Ascending aorta (tissue), 2 donors: ENCODE results near the gene PFKFB4. TPM values are rescaled to one million over a fixed set of nuclear protein-coding genes. Genes with fewer than 3 reads are reported as not detected.

Source experiments
- DNase-seq, 2 donors: peaks; one replicate each; pipeline ENCODE4 v3.0.0-alpha.2; 2019; ENCODE audit warnings: low spot score in 2 of 2
- H3K27ac ChIP-seq, 2 donors: fragments of 200-600 bp; sonication (generic); one replicate each; pipeline ENCODE4 v1.5.1; 2016 to 2017; ENCODE audit warnings: mild to moderate bottlenecking in 1 of 2
- H3K27me3 ChIP-seq: fragments of 200-600 bp; sonication (generic); one replicate; pipeline ENCODE4 v1.5.1; 2017
- H3K36me3 ChIP-seq, 2 donors: fragments of 200-600 bp; sonication (generic); one replicate each; pipeline ENCODE4 v1.5.1; 2016
- H3K4me1 ChIP-seq, 2 donors: fragments of 200-600 bp; sonication (generic); one replicate each; pipeline ENCODE4 v1.5.1; 2016 to 2017; ENCODE audit warnings: mild to moderate bottlenecking in 1 of 2
- H3K4me3 ChIP-seq, 2 donors: fragments of 200-600 bp; sonication (generic); one replicate each; pipeline ENCODE4 v1.5.1; 2016 to 2017; ENCODE audit warnings: mild to moderate bottlenecking in 1 of 2
- H3K9me3 ChIP-seq, 2 donors: fragments of 200-600 bp; sonication (generic); one replicate each; pipeline ENCODE4 v1.5.1; 2016
- CTCF ChIP-seq, 3 experiments: fragments of 200-600 bp in 2 of 3; fragments of 450-650 bp in 1 of 3; sonication (generic) in 2 of 3; IDR thresholded peaks; one replicate each; pipeline ENCODE4 v1.5.1; 2016 to 2019; ENCODE audit warnings: antibody characterized with exemption in 3 of 3, mild to moderate bottlenecking in 1 of 3, moderate library complexity in 1 of 3
- intact Hi-C: fragments of 100-400 bp; cut with DNase I; formaldehyde crosslinking; loops from one replicate; pipeline ENCODE4 v1.15.1; 2023
- total RNA-seq: library from RNA; depleted of rRNA; stranded (reverse); fragments of >200 nt; gene quantifications from one replicate; pipeline ENCODE4 v1.1.0, GENCODE V29; 2016

Gene PFKFB4
- total RNA-seq, 1 donor from 2014 or later, result 3.7 TPM

- no peak for TF ChIP-seq CTCF (IDR thresholded peaks at IDR 0.05)
- intact Hi-C loops, result no loop called here
- no peaks in the 10 kb centered on the region for H3K9me3 ChIP-seq
Measured at GRCh38 chr3:48566401-48566760, 9.8 kb upstream of the PFKFB4 start.

GRCh38 chr3:48565591-48566400 is 9.2 kb upstream of the PFKFB4 start:
- Histone ChIP-seq H3K36me3 (no peaks in the 10 kb centered on the region), H3K27ac (no peak overlapping the region), H3K9me3 (no peaks in the 10 kb centered on the region), H3K27me3 (no peaks in the 10 kb centered on the region), H3K4me1 (peaks cover 0 to 4% of the 10 kb centered on the region in 2 donors), H3K4me3 (no peak overlapping the region)
- TF ChIP-seq CTCF (IDR thresholded peaks at IDR 0.05), result no peak
- intact Hi-C loops, result no loop called here
- no peak for DNase-seq

More at GRCh38 chr3:48566401-48566760, 9.8 kb upstream of the PFKFB4 start:
- Histone ChIP-seq H3K36me3 (no peaks in the 10 kb centered on the region), H3K27ac (no peak overlapping the region), H3K4me3 (no peak overlapping the region), H3K4me1 (no peaks in the 10 kb centered on the region), H3K27me3 (no peaks in the 10 kb centered on the region)
- DNase-seq, result no peak

- Histone ChIP-seq H3K9me3 (no peaks in the 10 kb centered on the region), H3K27me3 (no peaks in the 10 kb centered on the region), H3K36me3 (no peaks in the 10 kb centered on the region), H3K4me3 (no peak overlapping the region), H3K27ac (no peak overlapping the region), H3K4me1 (peaks cover 4 to 11% of the 10 kb centered on the region in 2 donors)
- no peak for DNase-seq
- TF ChIP-seq CTCF (IDR thresholded peaks at IDR 0.05), result no peak
- intact Hi-C loops, result no loop called here
Measured at GRCh38 chr3:48565186-48565585, 8.6 kb upstream of the PFKFB4 start.

GRCh38 chr3:48564667-48565066 is 8.1 kb upstream of the PFKFB4 start:
- no peak overlapping the region for H3K27ac ChIP-seq
- intact Hi-C loops, result no loop called here

GRCh38 chr3:48564022-48564421 is 7.4 kb upstream of the PFKFB4 start:
- H3K4me1 ChIP-seq, result peaks cover 8 to 21% of the 10 kb centered on the region in 2 donors
- intact Hi-C loops, result no loop called here
- H3K4me3 ChIP-seq, result no peak overlapping the region
- H3K27ac ChIP-seq, result peak overlapping the region in 1 of 2 donors; percentile 49
- no peaks in the 10 kb centered on the region for H3K36me3 ChIP-seq
- no peaks in the 10 kb centered on the region for H3K27me3 ChIP-seq
- no peak for TF ChIP-seq CTCF (IDR thresholded peaks at IDR 0.05)
- peak; percentile 46 to 77 for DNase-seq
- H3K9me3 ChIP-seq, result no peaks in the 10 kb centered on the region

More at GRCh38 chr3:48564667-48565066, 8.1 kb upstream of the PFKFB4 start:
- Histone ChIP-seq H3K4me1 (peaks cover 8 to 15% of the 10 kb centered on the region in 2 donors), H3K36me3 (no peaks in the 10 kb centered on the region), H3K4me3 (no peak overlapping the region), H3K27me3 (no peaks in the 10 kb centered on the region), H3K9me3 (no peaks in the 10 kb centered on the region)
- no peak for DNase-seq
- no peak for TF ChIP-seq CTCF (IDR thresholded peaks at IDR 0.05)
